HG03575 (cell line): Measurements from ENCODE around the gene ACAT2.
A peak's percentile ranks its signal among the peaks of the same experiment; 100 is the strongest.
"Not testable (repeated sequence)": the region's sequence is repeated elsewhere in the genome, so short reads cannot be mapped to it uniquely, and the experiment has no call there.

Experiments used
- ATAC-seq: cut with Tn5 transposase; IDR thresholded peaks from one replicate; pipeline ENCODE4 v1.9.1; 2021; ENCODE audit not compliant: unreplicated experiment, insufficient number of reproducible peaks, low FRiP score; ENCODE audit errors: extremely low read depth

Gene ACAT2

GRCh38 chr6:159760602-159761057 lies 1.2 kb upstream of the ACAT2 start:
- ATAC-seq: no peak

GRCh38 chr6:159761129-159761872 lies 544 bp upstream of the ACAT2 start:
- ATAC-seq: no peak

GRCh38 chr6:159762681-159763293 lies 942 bp downstream of the ACAT2 start:
- ATAC-seq: peak; percentile 9

- no peak for ATAC-seq
These were observed 5.1 kb downstream of the ACAT2 start for GRCh38 chr6:159766906-159767305.

- no peak for ATAC-seq
These were observed 7.6 kb downstream of the ACAT2 start for GRCh38 chr6:159769470-159769869.

GRCh38 chr6:159772196-159772595 lies 10.4 kb downstream of the ACAT2 start:
- ATAC-seq: no peak

GRCh38 chr6:159777240-159777904 lies 15.5 kb downstream of the ACAT2 start:
- no peak for ATAC-seq

- ATAC-seq: no peak
These were observed 16.3 kb downstream of the ACAT2 start for GRCh38 chr6:159778131-159778530.

- ATAC-seq: no peak
These were observed 16.8 kb downstream of the ACAT2 start for GRCh38 chr6:159778542-159779103.

GRCh38 chr6:159788276-159788675 lies 26.4 kb downstream of the ACAT2 start:
- ATAC-seq: no peak

- ATAC-seq: no peak
These were observed 27.0 kb downstream of the ACAT2 start for GRCh38 chr6:159788753-159789376.

- peak; percentile 53 for ATAC-seq
These were observed 27.7 kb downstream of the ACAT2 start, which contains the start of gene TCP1 for GRCh38 chr6:159789377-159790148. TCP1 (minus strand) TSS chr6:159789602; CDS start chr6:159789468, 134 bp downstream.

- peak; percentile 83 for ATAC-seq
These were observed 28.5 kb downstream of the ACAT2 start, which contains the start of gene MRPL18 for GRCh38 chr6:159790149-159790955. MRPL18 (plus strand) TSS chr6:159790467; CDS start chr6:159790588, 121 bp downstream.

GRCh38 chr6:159790956-159791598 lies 29.2 kb downstream of the ACAT2 start:
- no peak for ATAC-seq

GRCh38 chr6:159794976-159795375 lies 33.1 kb downstream of the ACAT2 start:
- not testable (repeated sequence) for ATAC-seq

- no peak for ATAC-seq
These were observed 35.7 kb downstream of the ACAT2 start for GRCh38 chr6:159797554-159797953.
